Bronchial epithelial cell (primary cell): ENCODE measurements around the gene PTPRD. TPM values are rescaled to one million over a fixed set of nuclear protein-coding genes. Genes with fewer than 3 reads are reported as not detected.

Source experiments
- DNase-seq: peaks from one replicate; pipeline ENCODE4 v3.0.0-alpha.2; 2010; ENCODE audit warnings: low read depth
- FAIRE-seq: peaks from 2 replicates; lab custom pipeline; 2011; peaks lifted over from hg19 to GRCh38; lab: Jason Lieb, UNC
- H3K27me3 ChIP-seq: 2 replicates; pipeline ENCODE4 v1.5.1; 2011; ENCODE audit warnings: low read length; ENCODE audit not compliant: control insufficient read depth, insufficient read depth
- H3K36me3 ChIP-seq: 2 replicates; pipeline ENCODE4 v1.5.1; 2011; ENCODE audit warnings: low read length; ENCODE audit not compliant: control insufficient read depth, insufficient read depth
- H3K4me3 ChIP-seq: 2 replicates; pipeline ENCODE4 v1.5.1; 2011; ENCODE audit warnings: mild to moderate bottlenecking, low read depth, low read length, control low read depth
- CTCF ChIP-seq: IDR thresholded peaks from 2 replicates; pipeline ENCODE4 v1.5.1; 2011; ENCODE audit warnings: mild to moderate bottlenecking, moderate library complexity, low read length, control low read depth, inconsistent platforms; ENCODE audit not compliant: insufficient read depth, severe bottlenecking
- total RNA-seq: library from RNA; depleted of rRNA; stranded (reverse); fragments of >200 nt; gene quantifications from 2 replicates; pipeline ENCODE4 v1.2.1, GENCODE V29; 2014

Gene PTPRD
- total RNA-seq = 2.9 and 10.9 TPM in 2 replicates

- DNase-seq (peak; percentile 64), FAIRE-seq (no peak)
- Histone ChIP-seq H3K4me3 (peak within 1 kb of the TSS; percentile 48), H3K36me3 (no peaks in the 10 kb centered on the region), H3K27me3 (peaks cover 12% of the 10 kb centered on the region)
- peak; percentile 58 for TF ChIP-seq CTCF
These were observed at the start of gene PTPRD for GRCh38 chr9:10612641-10613398. PTPRD (minus strand) TSS chr9:10613002.

GRCh38 chr9:10661994-10662393 lies 49.2 kb upstream of the PTPRD start:
- no peaks in the 10 kb centered on the region for H3K27me3 ChIP-seq
- FAIRE-seq = no peak
- no peak for TF ChIP-seq CTCF
- H3K36me3 ChIP-seq = no peaks in the 10 kb centered on the region
- DNase-seq = no peak
- no peak overlapping the region for H3K4me3 ChIP-seq

- DNase-seq (peak; percentile 64), FAIRE-seq (no peak)
- H3K4me3 ChIP-seq = no peak overlapping the region
- no peaks in the 10 kb centered on the region for H3K27me3 ChIP-seq
- H3K36me3 ChIP-seq = no peaks in the 10 kb centered on the region
- TF ChIP-seq CTCF = no peak
These were observed 48.6 kb upstream of the PTPRD start for GRCh38 chr9:10661376-10661775.

GRCh38 chr9:10651012-10651411 lies 38.2 kb upstream of the PTPRD start:
- Histone ChIP-seq H3K4me3 (no peak overlapping the region), H3K27me3 (no peaks in the 10 kb centered on the region), H3K36me3 (no peaks in the 10 kb centered on the region)
- FAIRE-seq (no peak), DNase-seq (no peak)
- TF ChIP-seq CTCF = no peak

- no peaks in the 10 kb centered on the region for H3K36me3 ChIP-seq
- H3K27me3 ChIP-seq = no peaks in the 10 kb centered on the region
- no peak for FAIRE-seq
- peak; percentile 70 for DNase-seq
- no peak overlapping the region for H3K4me3 ChIP-seq
- TF ChIP-seq CTCF = no peak
These were observed 36.3 kb upstream of the PTPRD start for GRCh38 chr9:10649076-10649475.

- H3K27me3 ChIP-seq = no peaks in the 10 kb centered on the region
- DNase-seq (no peak), FAIRE-seq (no peak)
- no peak overlapping the region for H3K4me3 ChIP-seq
- no peak for TF ChIP-seq CTCF
- H3K36me3 ChIP-seq = no peaks in the 10 kb centered on the region
These were observed 21.0 kb upstream of the PTPRD start for GRCh38 chr9:10633785-10634184.
